Measurements from ENCODE around the gene NDUFS5.
"Not testable (repeated sequence)": the region's sequence is repeated elsewhere in the genome, so short reads cannot be mapped to it uniquely, and the experiment has no call there.

Gene NDUFS5

DNA sequence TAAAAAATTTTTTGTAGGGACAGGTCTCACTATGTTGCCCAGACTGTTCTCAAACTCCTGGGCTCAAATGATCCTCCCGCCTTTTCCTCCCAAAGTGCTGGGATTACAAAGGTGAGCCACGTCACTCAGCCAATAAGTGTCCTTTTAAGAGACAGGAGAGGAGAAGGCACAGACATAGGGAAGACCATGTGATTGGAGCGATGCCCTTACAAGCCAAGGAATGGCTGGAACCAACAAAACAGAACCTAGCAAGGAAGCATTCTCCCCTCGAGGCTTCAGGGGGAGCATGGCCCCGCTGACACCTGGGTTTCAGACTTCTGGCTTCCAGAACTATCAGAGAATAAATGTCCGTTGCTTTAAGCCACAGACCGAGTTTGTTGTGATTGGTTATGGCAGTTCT is 37.0 kb downstream of the NDUFS5 start:
- Histone ChIP-seq H3K9ac (ENCODE audit: low read depth in 1 of 2, low read length in 2 of 2) (no peak overlapping the region), H3K4me3 (ENCODE audit: low read length in 2 of 2) (no peak overlapping the region), H3K9me3 (ENCODE audit: control insufficient read depth in 2 of 2, low read length in 2 of 2) (no peaks in the 10 kb centered on the region), H3K27ac (ENCODE audit: low read depth in 2 of 2, low read length in 2 of 2) (no peak overlapping the region), H3K4me1 (ENCODE audit: control insufficient read depth in 2 of 2, insufficient read depth in 2 of 2, low read length in 2 of 2) (peaks cover 0 to 4% of the 10 kb centered on the region in 2 donors), H3K27me3 (ENCODE audit: control insufficient read depth in 2 of 2, insufficient read depth in 2 of 2, low read length in 2 of 2) (no peaks in the 10 kb centered on the region), H3K36me3 (ENCODE audit: control insufficient read depth in 2 of 2, insufficient read depth in 2 of 2, low read length in 2 of 2) (no peaks in the 10 kb centered on the region)

- no peaks in the 10 kb centered on the region for H3K36me3 ChIP-seq (ENCODE audit: control insufficient read depth in 2 of 2, insufficient read depth in 2 of 2, low read length in 2 of 2)
- no peak overlapping the region for H3K9ac ChIP-seq (ENCODE audit: low read depth in 1 of 2, low read length in 2 of 2)
- no peak overlapping the region for H3K27ac ChIP-seq (ENCODE audit: low read depth in 2 of 2, low read length in 2 of 2)
Observed at GRCh38 chr1:39063775-39064174, 37.6 kb downstream of the NDUFS5 start.

DNA sequence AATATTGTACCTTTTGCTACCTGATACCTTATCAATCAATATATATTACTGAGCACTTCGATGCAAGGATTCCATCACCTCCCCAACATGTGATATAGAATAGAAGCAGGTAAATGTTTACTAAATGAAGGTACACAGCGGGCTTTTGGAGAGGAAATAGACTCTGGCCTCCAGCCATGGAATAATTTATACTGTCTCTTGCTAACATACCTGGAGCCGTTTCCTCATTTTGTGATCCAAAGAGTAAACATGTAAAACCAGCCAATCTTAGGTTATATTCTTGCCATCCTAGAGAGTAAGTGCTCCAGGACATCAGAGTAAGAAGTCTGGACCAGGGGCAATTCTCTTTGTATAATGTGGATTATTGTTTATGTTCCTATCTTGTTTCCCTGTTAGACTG is 39.4 kb downstream of the NDUFS5 start:
- H3K27ac ChIP-seq (ENCODE audit: low read depth in 2 of 2, low read length in 2 of 2), result no peak overlapping the region
- H3K36me3 ChIP-seq (ENCODE audit: control insufficient read depth in 2 of 2, insufficient read depth in 2 of 2, low read length in 2 of 2), result no peaks in the 10 kb centered on the region
- H3K4me3 ChIP-seq (ENCODE audit: low read length in 2 of 2), result no peak overlapping the region
- H3K27me3 ChIP-seq (ENCODE audit: control insufficient read depth in 2 of 2, insufficient read depth in 2 of 2, low read length in 2 of 2), result no peaks in the 10 kb centered on the region
- peaks cover 0 to 4% of the 10 kb centered on the region in 2 donors for H3K4me1 ChIP-seq (ENCODE audit: control insufficient read depth in 2 of 2, insufficient read depth in 2 of 2, low read length in 2 of 2)
- H3K9ac ChIP-seq (ENCODE audit: low read depth in 1 of 2, low read length in 2 of 2), result no peak overlapping the region
- H3K9me3 ChIP-seq (ENCODE audit: control insufficient read depth in 2 of 2, low read length in 2 of 2), result no peaks in the 10 kb centered on the region

More at GRCh38 chr1:39063775-39064174, 37.6 kb downstream of the NDUFS5 start:
- Histone ChIP-seq H3K27me3 (ENCODE audit: control insufficient read depth in 2 of 2, insufficient read depth in 2 of 2, low read length in 2 of 2) (no peaks in the 10 kb centered on the region), H3K9me3 (ENCODE audit: control insufficient read depth in 2 of 2, low read length in 2 of 2) (no peaks in the 10 kb centered on the region), H3K4me3 (ENCODE audit: low read length in 2 of 2) (no peak overlapping the region), H3K4me1 (ENCODE audit: control insufficient read depth in 2 of 2, insufficient read depth in 2 of 2, low read length in 2 of 2) (peaks cover 0 to 4% of the 10 kb centered on the region in 2 donors)

DNA sequence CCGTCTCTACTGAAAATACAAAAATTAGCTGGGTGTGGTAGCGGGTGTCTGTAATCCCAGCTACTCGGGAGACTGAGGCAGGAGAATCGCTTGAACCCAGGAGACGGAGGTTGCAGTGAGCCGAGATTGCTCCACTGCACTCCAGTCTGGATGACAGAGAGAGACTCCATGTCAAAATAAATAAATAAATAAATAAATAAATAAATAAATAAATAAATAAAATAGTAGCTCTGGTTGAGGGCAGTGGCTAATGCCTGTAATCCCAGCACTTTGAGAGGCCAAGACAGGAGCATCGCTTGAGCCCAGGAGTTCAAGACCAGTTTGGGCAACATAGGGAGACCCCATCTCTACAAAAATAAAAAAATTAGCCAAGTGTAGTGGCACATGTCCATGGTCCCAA is 42.1 kb downstream of the NDUFS5 start:
- H3K4me3 ChIP-seq (ENCODE audit: low read length in 2 of 2); H3K4me1 ChIP-seq (ENCODE audit: control insufficient read depth in 2 of 2, insufficient read depth in 2 of 2, low read length in 2 of 2); H3K9me3 ChIP-seq (ENCODE audit: control insufficient read depth in 2 of 2, low read length in 2 of 2); H3K27me3 ChIP-seq (ENCODE audit: control insufficient read depth in 2 of 2, insufficient read depth in 2 of 2, low read length in 2 of 2); H3K36me3 ChIP-seq (ENCODE audit: control insufficient read depth in 2 of 2, insufficient read depth in 2 of 2, low read length in 2 of 2); H3K9ac ChIP-seq (ENCODE audit: low read depth in 1 of 2, low read length in 2 of 2); H3K27ac ChIP-seq (ENCODE audit: low read depth in 2 of 2, low read length in 2 of 2): not testable (repeated sequence)

GRCh38 chr1:39071557-39071956 is 45.4 kb downstream of the NDUFS5 start:
- H3K4me3 ChIP-seq (ENCODE audit: low read length in 2 of 2); H3K9ac ChIP-seq (ENCODE audit: low read depth in 1 of 2, low read length in 2 of 2); H3K27ac ChIP-seq (ENCODE audit: low read depth in 2 of 2, low read length in 2 of 2); H3K4me1 ChIP-seq (ENCODE audit: control insufficient read depth in 2 of 2, insufficient read depth in 2 of 2, low read length in 2 of 2); H3K27me3 ChIP-seq (ENCODE audit: control insufficient read depth in 2 of 2, insufficient read depth in 2 of 2, low read length in 2 of 2); H3K9me3 ChIP-seq (ENCODE audit: control insufficient read depth in 2 of 2, low read length in 2 of 2); H3K36me3 ChIP-seq (ENCODE audit: control insufficient read depth in 2 of 2, insufficient read depth in 2 of 2, low read length in 2 of 2): not testable (repeated sequence)

DNA sequence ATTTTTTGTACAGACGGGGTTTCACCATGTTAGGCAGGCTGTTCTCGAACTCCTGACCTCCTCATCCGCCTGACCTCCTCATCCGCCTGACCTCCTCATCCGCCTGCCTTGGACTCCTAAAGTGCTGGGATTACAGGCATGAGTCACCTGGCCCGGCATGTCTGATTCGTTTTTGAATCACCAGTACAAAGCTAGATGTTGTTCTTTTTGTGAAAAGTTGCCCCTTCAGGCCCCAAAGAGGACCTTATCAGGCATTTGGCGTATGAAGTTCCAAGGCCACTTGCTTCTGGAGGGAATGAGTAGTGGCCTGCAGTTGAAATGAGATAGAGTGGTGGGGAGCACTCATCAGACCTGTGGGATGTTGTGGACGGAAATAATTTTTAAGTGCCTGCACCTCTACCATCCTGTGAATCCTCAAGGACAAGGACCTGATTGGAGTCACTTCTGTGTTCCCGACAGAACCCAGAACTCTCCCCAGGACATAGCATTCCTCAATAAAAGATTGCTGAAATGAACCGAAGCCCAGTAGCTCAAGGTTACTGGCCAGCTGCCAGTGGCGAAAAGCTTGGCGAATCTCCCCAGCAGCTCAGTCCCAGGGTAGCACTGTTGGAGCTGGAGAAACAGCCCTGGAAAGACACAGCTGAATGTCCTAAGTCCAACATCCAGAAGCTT is 50.1 kb downstream of the NDUFS5 start:
- H3K9me3 ChIP-seq (ENCODE audit: control insufficient read depth in 2 of 2, low read length in 2 of 2), result no peaks in the 10 kb centered on the region
- no peak overlapping the region for H3K9ac ChIP-seq (ENCODE audit: low read depth in 1 of 2, low read length in 2 of 2)
- H3K27me3 ChIP-seq (ENCODE audit: control insufficient read depth in 2 of 2, insufficient read depth in 2 of 2, low read length in 2 of 2), result peaks cover 8% of the 10 kb centered on the region in 2 donors
- no peak overlapping the region for H3K27ac ChIP-seq (ENCODE audit: low read depth in 2 of 2, low read length in 2 of 2)
- no peaks in the 10 kb centered on the region for H3K36me3 ChIP-seq (ENCODE audit: control insufficient read depth in 2 of 2, insufficient read depth in 2 of 2, low read length in 2 of 2)
- no peak overlapping the region for H3K4me3 ChIP-seq (ENCODE audit: low read length in 2 of 2)
- peaks cover 0 to 3% of the 10 kb centered on the region in 2 donors for H3K4me1 ChIP-seq (ENCODE audit: control insufficient read depth in 2 of 2, insufficient read depth in 2 of 2, low read length in 2 of 2)

DNA sequence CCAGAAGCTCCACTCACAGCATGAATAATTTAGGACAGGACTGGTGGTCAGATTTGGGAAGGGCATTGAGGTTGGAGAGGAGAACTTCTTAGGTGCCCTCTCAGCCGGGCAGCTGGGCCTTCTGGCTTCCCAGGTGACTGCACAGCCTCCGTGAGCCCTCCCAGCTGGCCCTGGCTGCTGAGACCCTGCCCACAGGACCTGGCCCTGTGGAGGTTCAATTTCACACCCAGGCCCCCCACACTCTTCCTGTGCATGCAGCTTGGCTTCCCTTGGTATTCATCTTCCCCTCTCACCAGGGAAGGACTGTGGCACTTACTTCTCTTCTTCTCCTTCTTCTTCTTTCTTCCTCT is 50.6 kb downstream of the NDUFS5 start:
- H3K4me3 ChIP-seq (ENCODE audit: low read length in 2 of 2), result no peak overlapping the region
- no peak overlapping the region for H3K27ac ChIP-seq (ENCODE audit: low read depth in 2 of 2, low read length in 2 of 2)
- no peaks in the 10 kb centered on the region for H3K9me3 ChIP-seq (ENCODE audit: control insufficient read depth in 2 of 2, low read length in 2 of 2)
- H3K9ac ChIP-seq (ENCODE audit: low read depth in 1 of 2, low read length in 2 of 2), result no peak overlapping the region
- no peaks in the 10 kb centered on the region for H3K36me3 ChIP-seq (ENCODE audit: control insufficient read depth in 2 of 2, insufficient read depth in 2 of 2, low read length in 2 of 2)
- H3K27me3 ChIP-seq (ENCODE audit: control insufficient read depth in 2 of 2, insufficient read depth in 2 of 2, low read length in 2 of 2), result peaks cover 8 to 9% of the 10 kb centered on the region in 2 donors
- peaks cover 3% of the 10 kb centered on the region in 2 donors for H3K4me1 ChIP-seq (ENCODE audit: control insufficient read depth in 2 of 2, insufficient read depth in 2 of 2, low read length in 2 of 2)

GRCh38 chr1:39080269-39080826 is 54.2 kb downstream of the NDUFS5 start:
- H3K36me3 ChIP-seq (ENCODE audit: control insufficient read depth in 2 of 2, insufficient read depth in 2 of 2, low read length in 2 of 2), result no peaks in the 10 kb centered on the region
- H3K9me3 ChIP-seq (ENCODE audit: control insufficient read depth in 2 of 2, low read length in 2 of 2), result no peaks in the 10 kb centered on the region
- peak overlapping the region in 1 of 2 donors; percentile 6 for H3K4me3 ChIP-seq (ENCODE audit: low read length in 2 of 2)
- no peak overlapping the region for H3K27ac ChIP-seq (ENCODE audit: low read depth in 2 of 2, low read length in 2 of 2)
- no peak overlapping the region for H3K9ac ChIP-seq (ENCODE audit: low read depth in 1 of 2, low read length in 2 of 2)
- peaks cover 3% of the 10 kb centered on the region in 2 donors for H3K4me1 ChIP-seq (ENCODE audit: control insufficient read depth in 2 of 2, insufficient read depth in 2 of 2, low read length in 2 of 2)
- H3K27me3 ChIP-seq (ENCODE audit: control insufficient read depth in 2 of 2, insufficient read depth in 2 of 2, low read length in 2 of 2), result peaks cover 24% of the 10 kb centered on the region in 2 donors

- Histone ChIP-seq H3K27me3 (ENCODE audit: control insufficient read depth in 2 of 2, insufficient read depth in 2 of 2, low read length in 2 of 2) (peaks cover 24% of the 10 kb centered on the region in 2 donors), H3K4me1 (ENCODE audit: control insufficient read depth in 2 of 2, insufficient read depth in 2 of 2, low read length in 2 of 2) (peaks cover 3% of the 10 kb centered on the region in 2 donors), H3K27ac (ENCODE audit: low read depth in 2 of 2, low read length in 2 of 2) (no peak overlapping the region), H3K36me3 (ENCODE audit: control insufficient read depth in 2 of 2, insufficient read depth in 2 of 2, low read length in 2 of 2) (no peaks in the 10 kb centered on the region), H3K9ac (ENCODE audit: low read depth in 1 of 2, low read length in 2 of 2) (no peak overlapping the region), H3K4me3 (ENCODE audit: low read length in 2 of 2) (peak overlapping the region; percentile 6 to 28), H3K9me3 (ENCODE audit: control insufficient read depth in 2 of 2, low read length in 2 of 2) (no peaks in the 10 kb centered on the region)
Observed at GRCh38 chr1:39080831-39081270, 54.7 kb downstream of the NDUFS5 start.

DNA sequence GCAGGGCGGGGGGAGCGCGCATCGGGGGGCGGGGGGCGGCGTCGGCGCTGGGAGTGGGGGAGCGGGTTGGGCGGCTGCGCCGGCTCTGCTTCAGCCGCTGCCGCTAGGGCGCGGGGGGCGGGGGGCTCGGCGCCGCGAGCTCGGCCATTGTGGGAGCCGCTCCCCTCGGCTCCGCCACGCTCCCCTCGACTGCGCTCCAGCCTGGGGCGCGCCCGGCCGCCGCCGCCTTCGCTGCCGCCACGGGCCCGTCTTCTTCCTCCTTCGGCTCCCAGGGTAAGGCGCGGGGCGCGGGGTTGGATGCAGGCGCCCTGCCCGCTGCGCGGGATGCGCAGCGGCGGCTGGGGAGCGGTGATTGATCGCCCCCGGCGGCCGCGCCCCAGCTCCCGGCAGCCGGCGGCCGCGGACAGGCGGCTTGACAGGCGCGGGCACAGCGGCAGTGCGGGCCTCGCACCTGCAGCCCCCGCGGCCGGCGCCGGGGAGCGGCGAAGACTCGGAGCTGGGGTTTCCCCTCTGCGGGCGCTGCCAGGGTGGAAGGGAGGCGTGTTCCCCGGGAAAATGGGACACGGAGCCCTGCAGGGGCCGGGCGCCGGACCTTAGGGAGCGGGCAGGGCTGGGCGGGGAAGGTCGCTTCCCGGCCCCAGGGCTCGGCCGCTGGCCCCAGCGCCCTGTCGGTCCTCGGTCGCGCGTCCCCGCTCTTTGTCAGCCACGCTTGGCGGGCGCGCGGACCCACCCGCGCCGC is 55.3 kb downstream of the NDUFS5 start:
- H3K9ac ChIP-seq (ENCODE audit: low read depth in 1 of 2, low read length in 2 of 2), result no peak overlapping the region
- no peaks in the 10 kb centered on the region for H3K36me3 ChIP-seq (ENCODE audit: control insufficient read depth in 2 of 2, insufficient read depth in 2 of 2, low read length in 2 of 2)
- no peak overlapping the region for H3K27ac ChIP-seq (ENCODE audit: low read depth in 2 of 2, low read length in 2 of 2)
- H3K27me3 ChIP-seq (ENCODE audit: control insufficient read depth in 2 of 2, insufficient read depth in 2 of 2, low read length in 2 of 2), result peaks cover 24% of the 10 kb centered on the region in 2 donors
- H3K4me3 ChIP-seq (ENCODE audit: low read length in 2 of 2), result peak overlapping the region; percentile 7 to 43
- peaks cover 3% of the 10 kb centered on the region in 2 donors for H3K4me1 ChIP-seq (ENCODE audit: control insufficient read depth in 2 of 2, insufficient read depth in 2 of 2, low read length in 2 of 2)
- no peaks in the 10 kb centered on the region for H3K9me3 ChIP-seq (ENCODE audit: control insufficient read depth in 2 of 2, low read length in 2 of 2)

All from mucosa of rectum (tissue), 2 donors.